Panc1 (cell line): ENCODE results near the gene SCGB3A1. TPM values are rescaled to one million over a fixed set of nuclear protein-coding genes. Genes with fewer than 3 reads are reported as not detected.

Experiments
- ATAC-seq: fragments of 200-7000 bp; cut with Tn5 transposase; 2 replicates; pipeline ENCODE4 v1.9.1; 2020; ENCODE audit warnings: mild to moderate bottlenecking, moderate library complexity
- BruUV-seq: library from RNA; stranded (reverse); fragments of 400-500 nt; replicated peaks from 2 replicates; lab custom pipeline; 2021; lab: Mats Ljungman, UMichigan
- CTCF ChIA-PET: fragments of 300-600 bp; sonication (Branson Sonifier 250); formaldehyde crosslinking; loops from one replicate; lab custom pipeline; 2022; ENCODE audit warnings: antibody characterized with exemption; lab: Charles Lee
- POLR2A ChIA-PET: fragments of 300-600 bp; sonication (Branson Sonifier 250); formaldehyde crosslinking; loops from one replicate; lab custom pipeline; 2022; ENCODE audit warnings: antibody characterized with exemption; lab: Charles Lee
- DNase-seq: peaks from one replicate; pipeline ENCODE4 v3.0.0-alpha.2; 2010; ENCODE audit warnings: low read depth, low spot score
- H3K27ac ChIP-seq: 2 replicates; pipeline ENCODE4 v1.5.1; 2011; ENCODE audit warnings: mild to moderate bottlenecking, low read length, inconsistent platforms
- H3K27me3 ChIP-seq: fragments of 200-500 bp; sonication (Bioruptor generic); 2 replicates; pipeline ENCODE4 v1.6.0; 2014; ENCODE audit warnings: low read length, inconsistent platforms; ENCODE audit not compliant: control insufficient read depth, insufficient read depth
- H3K36me3 ChIP-seq: fragments of 200-500 bp; sonication (Bioruptor generic); 2 replicates; pipeline ENCODE4 v1.5.1; 2014; ENCODE audit warnings: inconsistent platforms, mild to moderate bottlenecking, low read length, moderate library complexity; ENCODE audit not compliant: control insufficient read depth, insufficient read depth
- H3K4me1 ChIP-seq: 2 replicates; pipeline ENCODE4 v1.5.1; 2011; ENCODE audit warnings: inconsistent platforms, mild to moderate bottlenecking, low read length, moderate library complexity; ENCODE audit not compliant: control insufficient read depth, insufficient read depth
- H3K4me3 ChIP-seq, 2 experiments: 2 replicates each; pipeline ENCODE4 v1.5.1; 2011 to 2012; ENCODE audit warnings: low read depth in 2 of 2, low read length in 2 of 2, mild to moderate bottlenecking in 2 of 2, inconsistent platforms in 1 of 2, moderate library complexity in 1 of 2
- H3K9me3 ChIP-seq: fragments of 200-500 bp; sonication (Bioruptor generic); 2 replicates; pipeline ENCODE4 v1.5.1; 2014; ENCODE audit warnings: low read depth, mild to moderate bottlenecking, inconsistent platforms, low read length, moderate library complexity; ENCODE audit not compliant: control insufficient read depth, insufficient read depth
- CTCF ChIP-seq: fragments of 450-650 bp; IDR thresholded peaks from 2 replicates; pipeline ENCODE4 v1.5.1; 2017; ENCODE audit warnings: mild to moderate bottlenecking
- POLR2AphosphoS5 ChIP-seq: IDR thresholded peaks from 2 replicates; pipeline ENCODE4 v1.6.1; 2012; ENCODE audit warnings: mild to moderate bottlenecking, low read depth, low read length, moderate library complexity
- REST ChIP-seq, 2 experiments: IDR thresholded peaks; 2 replicates each; pipeline ENCODE4 v1.6.1; 2011 to 2012; ENCODE audit warnings: low read depth in 2 of 2, control low read depth in 1 of 2, low read length in 1 of 2, mild to moderate bottlenecking in 1 of 2, moderate library complexity in 1 of 2; ENCODE audit not compliant: insufficient read depth in 1 of 2
- SIN3A ChIP-seq: IDR thresholded peaks from 2 replicates; pipeline ENCODE4 v1.6.1; 2012; ENCODE audit warnings: low read depth, mild to moderate bottlenecking, low read length, moderate library complexity, borderline replicate concordance; ENCODE audit not compliant: insufficient read depth
- TCF7L2 ChIP-seq: IDR thresholded peaks from 2 replicates; pipeline ENCODE4 v1.6.1; 2011; ENCODE audit warnings: mild to moderate bottlenecking, low read depth, low read length, inconsistent platforms
- in situ Hi-C: cut with HindIII; loops from 2 replicates; pipeline ENCODE4 v1.10.0; 2016; ENCODE audit warnings: low sequenced_read_pairs, low pct_unique_long_range_greater_than_20kb
- intact Hi-C: fragments of 100-400 bp; cut with micrococcal nuclease; formaldehyde crosslinking; loops from one replicate; pipeline ENCODE4 v1.10.0; 2022; ENCODE audit not compliant: unreplicated experiment
- total RNA-seq: library from RNA; stranded (reverse); gene quantifications from one replicate; pipeline ENCODE4 v1.2.1, GENCODE V29; 2021; ENCODE audit not compliant: unreplicated experiment

SCGB3A1 gene
- total RNA-seq, 1 experiment from 2014 or later = not detected

DNA sequence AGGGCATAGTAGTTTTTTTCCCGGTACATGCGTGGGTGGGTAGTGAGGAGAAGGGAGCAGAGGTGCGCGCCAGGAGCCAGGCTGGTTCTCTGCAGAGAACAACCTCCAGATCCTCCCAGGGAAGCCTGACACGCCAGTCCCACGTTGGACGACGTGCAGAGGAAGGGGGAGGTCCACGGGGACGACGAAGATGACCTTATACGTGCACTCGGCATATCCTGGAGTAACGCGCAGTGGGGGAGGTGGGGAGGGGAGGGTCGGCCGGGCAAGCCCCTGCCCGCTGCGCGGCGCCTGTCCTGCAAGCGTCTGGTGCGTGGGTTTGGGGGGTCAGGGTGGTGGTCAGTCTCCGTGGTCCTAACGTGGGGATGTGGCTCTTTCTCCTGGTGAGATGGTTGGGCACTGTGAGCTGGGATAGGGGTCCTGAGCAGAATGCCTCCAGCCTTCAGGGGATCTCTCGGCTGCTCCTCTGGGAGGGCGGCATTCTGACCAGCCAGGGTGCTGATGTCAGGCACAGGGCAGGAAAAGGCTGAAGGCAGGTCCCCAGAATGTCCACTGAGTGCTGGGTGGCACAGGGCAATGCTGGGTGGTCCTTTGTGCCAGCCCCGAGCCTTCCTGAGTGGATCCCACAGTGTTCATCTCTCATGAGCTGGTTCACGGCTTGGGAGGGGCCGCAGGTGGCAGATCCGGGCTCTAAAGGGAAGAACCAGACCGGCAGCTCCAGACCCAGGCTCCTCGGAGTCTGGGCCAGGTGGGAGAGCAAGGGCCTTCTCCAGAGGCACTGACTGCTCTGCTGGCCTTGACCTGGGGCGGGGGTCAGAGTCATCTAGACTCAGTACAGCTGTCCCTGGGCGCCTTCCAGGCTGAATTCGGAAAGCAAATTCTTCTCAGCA, 10.5 kb upstream of the SCGB3A1 start:
- TF ChIP-seq CTCF (no peak), SIN3A (no peak), TCF7L2 (no peak), POLR2AphosphoS5 (no peak), REST (IDR thresholded peaks at IDR 0.05; ENCODE audit: insufficient read depth in 1 of 2, low read depth in 2 of 2, low read length in 1 of 2) (no peak)
- ATAC-seq (no peak), DNase-seq (no peak)
- Histone ChIP-seq H3K27ac (no peak overlapping the region), H3K4me1 (no peaks in the 10 kb centered on the region), H3K36me3 (no peaks in the 10 kb centered on the region), H3K9me3 (no peaks in the 10 kb centered on the region), H3K4me3 (no peak overlapping the region), H3K27me3 (no peaks in the 10 kb centered on the region)
- ChIA-PET POLR2A (no interaction called here), CTCF (interaction anchor here (0.5 kb wide), 1 partner anchor 76 kb away, joined by 5 read pairs; no protein-coding TSS in a partner anchor)
- intact Hi-C loops = no loop called here
- in situ Hi-C loops = no loop called here
- BruUV-seq = no TSS peak

- Histone ChIP-seq H3K27ac (no peak overlapping the region), H3K27me3 (no peaks in the 10 kb centered on the region), H3K9me3 (no peaks in the 10 kb centered on the region), H3K36me3 (no peaks in the 10 kb centered on the region), H3K4me1 (no peaks in the 10 kb centered on the region), H3K4me3 (no peak overlapping the region)
- intact Hi-C loops (no loop called here), in situ Hi-C loops (no loop called here)
- TF ChIP-seq POLR2AphosphoS5 (no peak), TCF7L2 (no peak), REST (IDR thresholded peaks at IDR 0.05; ENCODE audit: insufficient read depth in 1 of 2, low read depth in 2 of 2, low read length in 1 of 2) (no peak), SIN3A (no peak), CTCF (no peak)
- no peak for ATAC-seq
- ChIA-PET POLR2A (no interaction called here), CTCF (no interaction called here)
- no peak for DNase-seq
- no TSS peak for BruUV-seq
Measured at GRCh38 chr5:180600554-180601041, 9.3 kb upstream of the SCGB3A1 start.
